GM18502 (cell line): ENCODE results near the gene PDE4D.
"Not testable (repeated sequence)": the region's sequence is repeated elsewhere in the genome, so short reads cannot be mapped to it uniquely, and the experiment has no call there.

Experiments used
- ATAC-seq: cut with Tn5 transposase; IDR thresholded peaks from one replicate; pipeline ENCODE4 v1.9.1; 2021; ENCODE audit warnings: mild to moderate bottlenecking; ENCODE audit not compliant: unreplicated experiment, poor library complexity

PDE4D gene

DNA sequence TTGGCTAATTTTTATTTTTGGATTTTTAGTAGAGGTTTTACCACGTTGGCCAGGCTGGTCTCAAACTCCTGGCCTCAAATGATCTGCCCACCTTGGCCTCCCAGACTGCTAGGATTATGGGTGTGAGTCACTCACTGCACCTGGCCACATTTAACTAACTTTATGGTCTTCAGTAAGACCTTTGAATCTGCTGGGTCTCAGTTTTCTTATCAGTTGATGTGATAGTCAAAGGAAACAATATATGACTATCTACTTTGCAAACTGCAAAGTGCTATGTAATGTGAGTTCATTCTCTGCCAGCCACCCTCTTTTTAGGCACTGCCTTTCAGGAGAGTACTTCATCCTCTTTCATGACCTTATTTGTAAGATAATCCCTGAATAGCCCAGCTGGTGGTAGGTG lies 474.7 kb downstream of the PDE4D start:
- no peak for ATAC-seq

DNA sequence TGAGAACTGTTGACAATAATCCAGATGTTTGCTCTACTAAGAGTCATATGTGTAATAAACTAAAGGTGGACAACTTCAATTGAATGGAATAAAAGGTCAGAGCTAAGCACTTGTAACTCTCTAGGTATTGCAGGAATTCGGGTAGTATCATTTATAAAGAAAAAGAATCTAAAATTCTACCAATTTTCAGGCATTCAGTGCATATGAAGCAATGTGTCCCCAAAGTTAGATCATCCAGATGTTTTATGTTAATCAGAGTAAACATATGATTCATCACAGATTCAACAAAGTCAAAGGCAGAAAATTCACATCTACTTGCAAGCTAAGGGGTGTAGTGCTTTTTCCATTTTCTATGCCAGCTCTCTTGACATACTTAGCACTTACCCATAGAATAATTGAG lies 477.1 kb downstream of the PDE4D start:
- ATAC-seq = no peak

DNA sequence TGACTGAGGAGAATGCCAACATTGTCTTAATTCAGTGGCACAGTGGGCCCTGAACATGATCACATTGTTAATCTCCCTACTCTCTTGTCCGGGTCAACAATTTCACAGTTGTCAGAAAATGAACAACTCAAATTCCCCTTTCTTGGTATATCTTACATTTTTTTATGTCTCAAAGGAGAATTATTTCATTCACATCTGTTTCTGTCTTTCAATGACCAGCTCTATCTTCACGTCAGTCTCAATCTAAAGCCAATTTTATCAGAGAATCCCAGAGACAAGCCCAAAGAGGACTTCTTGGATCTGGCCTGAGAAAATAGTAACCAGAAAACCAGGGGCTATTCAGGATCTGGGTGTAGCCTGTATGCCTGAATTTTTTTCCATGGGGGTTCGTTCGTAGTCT lies 477.5 kb downstream of the PDE4D start:
- no peak for ATAC-seq

DNA sequence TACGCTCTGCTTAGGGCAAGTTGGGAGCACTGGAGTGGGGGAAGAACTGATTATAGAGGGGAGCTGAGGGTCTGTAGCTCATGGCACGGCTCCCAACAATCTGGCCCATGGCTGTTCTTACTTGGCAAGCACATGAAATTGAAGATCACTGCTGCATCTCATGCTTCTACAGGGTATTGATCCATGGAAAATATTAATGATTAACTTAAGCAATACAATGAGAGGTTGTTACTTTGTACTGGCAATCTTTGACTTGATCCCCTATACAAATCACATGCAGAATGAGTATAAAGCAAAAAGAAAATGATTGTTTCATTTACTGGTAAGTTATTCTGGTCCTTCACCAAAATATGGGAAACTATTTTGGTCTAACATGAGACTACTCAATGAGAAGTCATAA lies 481.1 kb downstream of the PDE4D start:
- no peak for ATAC-seq

DNA sequence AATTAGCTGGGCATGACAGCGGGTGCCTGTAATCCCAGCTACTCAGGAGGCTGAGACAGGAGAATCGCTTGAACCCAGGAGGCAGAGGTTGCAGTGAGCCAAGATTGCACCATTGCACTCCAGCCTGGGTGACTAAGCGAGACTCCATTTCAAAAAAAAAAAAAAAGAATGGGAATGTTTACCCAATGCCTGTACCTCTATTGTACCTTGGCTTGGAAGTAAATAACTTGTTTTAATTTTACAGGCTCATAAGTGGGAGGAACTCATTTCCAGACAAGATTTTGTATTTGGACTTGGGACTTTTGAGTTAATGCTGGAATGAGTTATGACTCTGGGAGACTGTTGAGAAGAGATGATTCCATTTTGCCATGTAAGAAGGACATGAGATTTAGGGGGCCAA lies 484.5 kb downstream of the PDE4D start:
- not testable (repeated sequence) for ATAC-seq

DNA sequence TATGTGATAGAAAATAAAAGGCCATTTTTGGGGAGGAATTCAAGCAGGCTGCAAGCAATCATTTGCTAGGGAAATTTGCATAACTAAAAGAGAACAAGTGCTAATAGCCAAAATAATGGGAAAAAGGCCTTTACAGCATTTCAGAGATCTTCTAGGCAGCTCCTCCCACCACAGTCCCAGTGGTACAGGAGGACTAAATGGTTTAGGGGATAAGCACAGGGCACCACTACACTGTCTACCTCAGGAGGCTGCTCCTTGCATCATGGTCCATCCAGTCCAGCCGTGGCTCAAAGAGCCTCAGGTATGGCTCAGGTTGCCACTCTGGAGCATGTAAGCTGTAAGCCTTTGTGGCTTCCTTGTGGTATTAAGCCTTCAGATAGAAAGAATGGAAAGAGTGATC lies 485.6 kb downstream of the PDE4D start:
- no peak for ATAC-seq

DNA sequence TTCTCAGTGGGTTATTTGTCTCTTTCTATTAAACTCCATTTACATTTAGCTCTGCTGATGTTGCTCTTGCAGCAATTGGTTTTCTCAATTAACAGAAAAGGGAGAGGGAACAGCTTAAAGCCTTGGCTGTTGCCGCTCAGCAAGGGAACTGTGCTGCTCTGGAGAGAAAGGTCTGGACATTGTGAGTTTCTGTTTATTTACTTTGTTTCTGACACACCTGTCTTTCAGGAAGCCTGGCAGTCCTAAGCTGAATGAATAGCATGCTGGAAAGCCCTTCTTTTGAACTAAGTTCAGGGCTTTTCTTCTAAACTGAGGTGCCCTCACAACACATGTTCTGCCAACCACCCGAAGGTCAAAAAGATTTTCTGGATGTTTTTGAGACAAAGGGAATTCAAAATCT lies 491.9 kb downstream of the PDE4D start:
- no peak for ATAC-seq

DNA sequence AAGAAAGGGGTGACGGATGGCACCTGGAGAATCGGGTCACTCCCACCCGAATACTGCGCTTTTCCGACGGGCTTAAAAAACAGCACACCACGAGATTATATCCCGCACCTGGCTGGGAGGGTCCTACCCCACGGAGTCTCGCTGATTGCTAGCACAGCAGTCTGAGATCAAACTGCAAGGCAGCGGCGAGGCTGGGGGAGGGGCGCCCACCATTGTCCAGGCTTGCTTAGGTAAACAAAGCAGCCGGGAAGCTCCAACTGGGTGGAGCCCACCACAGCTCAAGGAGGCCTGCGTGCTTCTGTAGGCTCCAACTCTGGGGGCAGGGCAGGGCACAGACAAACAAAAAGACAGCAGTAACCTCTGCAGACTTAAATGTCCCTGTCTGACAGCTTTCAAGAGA lies 498.6 kb downstream of the PDE4D start:
- ATAC-seq = not testable (repeated sequence)

DNA sequence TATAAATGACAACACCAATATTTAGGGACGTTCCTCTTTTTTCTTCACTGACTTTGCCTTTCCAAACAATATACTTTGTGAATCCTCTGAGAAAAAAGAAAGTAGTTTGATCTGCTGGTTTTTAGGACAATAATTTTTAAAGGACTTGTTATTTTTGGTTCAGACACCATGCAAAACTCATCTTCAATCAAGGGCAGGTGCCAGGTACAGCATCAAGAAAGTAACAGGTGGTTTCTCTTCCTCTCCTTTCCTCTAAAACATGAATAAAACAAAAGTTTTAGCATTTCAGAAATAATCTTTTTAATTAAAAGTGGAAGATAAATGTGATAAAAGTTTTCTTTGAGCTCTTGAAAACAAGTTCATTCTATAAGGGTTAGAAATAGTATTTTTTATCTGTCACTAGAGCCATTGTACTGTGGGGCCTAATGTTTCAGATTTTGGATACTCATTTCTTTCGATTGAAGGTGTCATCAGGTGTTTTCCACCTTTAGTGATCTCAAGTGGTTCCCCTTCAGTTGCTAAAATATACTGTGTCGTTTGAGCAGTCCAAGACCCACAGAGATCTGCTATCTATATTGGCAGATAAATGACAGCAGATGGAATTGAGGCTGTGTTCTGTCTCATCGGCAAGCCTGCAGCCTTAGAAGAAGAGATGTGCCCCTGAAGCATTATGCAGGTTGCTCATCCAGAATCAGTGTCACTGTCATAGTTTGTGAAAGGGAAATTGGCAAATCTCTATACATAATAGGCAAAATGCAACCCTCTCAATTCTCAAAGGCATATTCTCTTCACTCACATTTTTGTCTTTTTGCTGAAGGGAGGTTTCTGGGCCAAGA lies 499.7 kb downstream of the PDE4D start:
- no peak for ATAC-seq

DNA sequence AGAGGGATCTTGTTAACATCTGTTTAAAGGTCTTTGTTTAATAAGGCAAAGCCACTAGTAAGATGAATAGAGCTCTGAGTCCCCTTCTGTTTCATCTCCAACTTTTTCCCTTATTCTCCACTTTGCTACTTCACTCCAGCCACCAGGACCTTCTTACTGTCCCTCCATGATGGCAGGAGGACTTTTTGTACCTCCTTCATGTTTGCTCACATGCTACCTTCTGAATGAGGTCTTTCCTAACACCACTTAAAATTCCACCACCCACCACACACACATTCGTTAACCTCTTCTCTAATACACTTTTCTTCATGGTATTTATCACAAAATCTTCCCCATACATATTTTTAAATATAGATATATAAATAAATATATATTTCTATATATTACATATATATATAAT lies 501.9 kb downstream of the PDE4D start:
- no peak for ATAC-seq

DNA sequence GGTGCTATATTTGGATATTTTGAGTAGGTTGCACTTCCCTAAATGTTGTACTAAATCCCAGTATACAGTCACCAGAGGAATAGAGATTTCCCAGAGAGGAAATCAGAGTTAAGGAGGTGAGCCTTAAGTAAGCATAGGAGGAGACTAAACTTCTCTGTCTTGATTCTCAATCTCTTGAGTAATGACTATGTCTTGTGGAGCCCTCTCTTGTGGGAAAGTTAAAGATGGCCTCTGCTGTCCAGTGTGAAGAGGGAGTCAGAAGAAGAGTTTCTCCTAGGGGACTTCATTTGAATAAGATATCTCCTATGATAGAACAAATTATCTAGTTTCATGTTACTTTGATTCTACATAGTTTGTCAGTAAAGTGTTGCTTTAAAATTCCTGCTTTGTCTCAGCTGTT lies 502.5 kb downstream of the PDE4D start:
- no peak for ATAC-seq

DNA sequence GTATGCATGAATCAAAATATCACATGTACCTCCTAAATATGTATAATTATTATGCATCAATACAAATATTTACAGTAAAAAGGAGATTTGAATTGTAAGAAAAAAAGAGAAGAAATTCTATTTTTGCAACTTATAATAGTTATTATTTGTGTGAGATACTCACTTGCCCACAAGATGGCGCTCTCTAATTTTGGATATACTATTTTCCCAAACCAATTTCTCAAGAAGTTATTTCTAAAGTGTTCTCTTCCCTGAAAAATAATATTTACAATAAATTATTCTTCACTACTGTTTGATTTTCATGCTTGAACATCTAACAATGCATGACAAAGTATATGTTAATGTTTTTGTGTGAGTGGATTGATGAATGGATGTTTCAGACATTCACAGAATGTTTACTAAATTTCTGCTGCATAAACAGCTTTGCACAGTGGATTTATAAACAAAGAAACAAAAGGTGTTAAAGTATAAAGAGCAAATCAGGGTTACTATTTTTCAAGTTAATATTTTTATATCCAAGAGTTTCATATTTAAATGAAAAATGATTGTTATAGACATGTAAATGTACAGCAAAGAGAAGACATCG lies 503.4 kb downstream of the PDE4D start:
- ATAC-seq = no peak

DNA sequence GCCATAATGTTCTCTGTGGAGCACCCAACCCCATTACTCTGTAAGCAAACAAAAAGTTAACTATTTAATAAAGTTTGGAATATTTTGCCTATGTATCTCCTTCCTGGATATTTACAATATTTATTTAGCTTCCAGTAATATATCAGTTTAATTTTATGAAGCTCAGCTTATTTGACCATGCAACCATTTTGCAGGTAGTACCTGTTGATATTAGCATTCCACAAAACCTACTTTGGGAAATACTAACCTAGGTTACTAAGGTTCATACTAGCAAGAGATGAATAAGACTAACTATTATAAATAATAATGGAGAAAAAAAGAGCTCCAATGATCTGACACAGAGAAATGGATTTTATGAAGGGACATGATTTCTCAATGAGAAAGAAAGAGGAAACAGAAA lies 506.4 kb downstream of the PDE4D start:
- ATAC-seq = no peak

DNA sequence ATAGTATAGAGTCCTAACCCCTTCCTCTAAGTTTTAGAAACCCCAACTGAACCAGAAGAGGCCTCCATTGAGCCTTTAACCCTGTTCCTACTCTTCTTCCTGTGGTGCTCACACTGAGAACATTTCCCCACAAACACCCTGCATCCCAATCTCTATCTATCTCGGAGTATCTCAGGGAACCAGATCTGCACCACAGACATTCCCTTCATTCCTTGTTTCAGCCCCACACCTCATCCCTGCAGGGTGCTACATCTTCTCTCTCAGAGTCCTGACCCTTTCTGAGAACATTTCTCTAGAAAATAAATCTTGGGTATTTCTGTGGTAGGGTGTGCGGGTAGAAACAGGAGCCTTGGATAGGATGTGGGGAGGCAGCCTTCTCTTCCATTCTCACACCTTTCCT lies 507.8 kb downstream of the PDE4D start:
- no peak for ATAC-seq

DNA sequence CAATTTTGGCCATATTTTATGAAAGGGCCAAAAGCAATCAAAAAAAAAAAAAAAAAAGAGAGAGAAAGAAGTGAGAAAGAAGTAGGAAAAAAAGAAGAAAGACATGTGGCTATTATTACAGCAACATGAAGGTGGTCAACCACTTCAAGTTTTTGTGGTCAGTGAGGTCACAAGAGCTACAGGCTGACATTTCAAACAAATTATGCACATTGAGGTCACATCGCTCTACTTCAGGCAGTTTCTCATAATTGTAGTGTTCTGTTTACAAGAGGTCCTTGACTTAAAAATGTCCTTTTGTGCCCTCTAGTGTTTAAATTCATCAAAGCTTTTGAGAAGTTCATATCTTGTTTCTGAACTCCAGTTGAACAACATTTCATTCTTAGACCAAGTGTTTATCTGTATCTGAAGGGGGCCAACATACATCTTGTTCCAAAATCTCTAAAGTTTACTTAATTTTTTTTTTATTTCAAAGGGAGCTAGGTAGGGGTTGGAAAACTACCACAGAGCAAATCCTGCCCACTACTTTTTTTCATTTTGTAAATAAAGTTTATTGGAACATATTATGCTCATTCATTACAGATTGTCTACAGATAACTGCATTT lies 513.1 kb downstream of the PDE4D start:
- ATAC-seq = peak; percentile 98

DNA sequence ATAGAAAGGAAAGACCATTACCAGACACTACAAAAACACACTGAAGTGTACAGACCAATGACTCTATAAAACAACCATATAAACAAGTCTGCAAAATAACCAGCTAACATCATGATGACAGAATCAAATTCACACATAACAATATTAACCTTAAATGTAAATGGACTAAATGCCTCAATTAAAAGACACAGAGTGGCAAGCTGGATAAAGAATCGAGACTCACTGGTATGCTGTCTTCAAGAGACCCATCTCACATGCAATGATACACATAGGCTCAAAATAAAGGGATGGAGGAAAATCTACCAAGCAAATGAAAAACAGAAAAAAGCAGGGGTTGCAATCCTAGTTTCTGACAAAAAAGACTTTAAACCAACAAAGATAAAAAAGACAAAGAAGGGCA lies 519.5 kb downstream of the PDE4D start:
- not testable (repeated sequence) for ATAC-seq

DNA sequence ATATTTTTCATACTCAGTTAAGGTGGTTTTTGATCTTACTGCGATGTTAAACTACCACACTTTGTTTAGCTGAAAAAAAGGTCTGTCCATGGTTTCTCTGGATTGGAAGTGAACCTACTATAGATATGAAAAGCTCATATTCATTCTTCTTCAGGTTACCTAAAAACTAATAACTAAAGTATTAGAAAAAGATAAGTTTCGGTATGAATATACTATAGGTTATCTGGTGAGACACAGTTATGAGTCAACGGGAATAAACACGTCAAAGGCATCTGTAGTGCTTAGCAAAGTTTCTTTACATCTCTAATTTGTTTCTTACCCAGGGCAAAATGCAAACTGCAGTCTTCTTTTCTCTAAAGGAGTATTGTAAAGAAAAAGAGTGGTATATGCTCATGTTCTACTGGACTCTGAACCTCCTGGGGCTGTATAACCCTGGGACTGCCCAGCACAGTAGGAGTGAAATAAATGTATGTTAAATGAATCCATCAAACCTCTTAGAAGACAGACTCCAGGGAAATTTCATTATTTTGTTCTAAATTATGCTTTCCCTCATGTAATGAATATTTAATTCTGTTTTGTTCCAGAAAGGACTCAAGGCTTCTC lies 521.9 kb downstream of the PDE4D start:
- no peak for ATAC-seq

DNA sequence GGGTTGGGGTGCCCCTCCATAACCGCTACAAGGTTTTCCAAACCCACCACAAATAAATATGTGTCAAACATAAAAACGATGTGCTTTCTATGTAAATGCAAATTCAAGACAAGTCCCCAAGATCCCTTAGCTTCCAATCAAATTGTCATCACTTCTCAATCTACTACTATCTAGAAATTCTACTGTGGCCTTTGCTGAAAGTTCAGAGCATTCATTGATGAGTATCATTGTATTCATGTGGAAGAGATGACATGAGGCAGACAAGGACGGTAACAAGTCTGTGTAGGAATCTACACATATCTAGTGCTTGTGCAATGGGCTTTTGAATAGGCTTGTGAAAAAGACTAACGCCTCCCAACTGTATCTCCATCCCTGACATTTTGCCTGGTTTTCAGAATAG lies 524.6 kb downstream of the PDE4D start:
- ATAC-seq = no peak

DNA sequence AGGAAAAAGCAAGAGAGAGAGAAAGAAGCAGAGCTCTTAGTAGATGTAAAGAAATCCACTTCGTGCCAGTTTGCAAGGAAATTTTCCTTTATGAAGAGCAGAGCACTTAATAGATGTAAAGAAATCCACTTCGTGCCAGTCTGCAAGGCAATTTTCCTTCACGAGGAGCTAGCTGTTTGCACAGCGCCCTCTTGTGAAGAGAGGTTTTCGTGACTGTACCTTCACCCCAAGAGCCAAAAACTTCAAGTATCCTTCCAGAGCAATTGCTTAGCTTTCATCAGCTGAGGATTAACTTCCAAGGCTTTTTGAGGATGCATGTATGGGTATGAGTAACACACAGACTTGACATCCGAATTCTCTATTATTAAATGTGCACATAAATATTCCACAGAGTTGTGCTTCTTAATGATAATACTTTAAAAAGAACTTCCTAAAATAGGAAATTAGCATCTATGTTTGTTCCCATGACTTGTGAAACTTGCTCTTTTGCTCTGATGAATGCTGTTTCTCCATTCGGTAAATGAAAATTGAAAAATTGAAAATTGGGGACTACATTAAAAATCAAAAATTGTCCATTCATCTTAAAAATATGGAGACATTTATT lies 525.6 kb downstream of the PDE4D start:
- no peak for ATAC-seq

DNA sequence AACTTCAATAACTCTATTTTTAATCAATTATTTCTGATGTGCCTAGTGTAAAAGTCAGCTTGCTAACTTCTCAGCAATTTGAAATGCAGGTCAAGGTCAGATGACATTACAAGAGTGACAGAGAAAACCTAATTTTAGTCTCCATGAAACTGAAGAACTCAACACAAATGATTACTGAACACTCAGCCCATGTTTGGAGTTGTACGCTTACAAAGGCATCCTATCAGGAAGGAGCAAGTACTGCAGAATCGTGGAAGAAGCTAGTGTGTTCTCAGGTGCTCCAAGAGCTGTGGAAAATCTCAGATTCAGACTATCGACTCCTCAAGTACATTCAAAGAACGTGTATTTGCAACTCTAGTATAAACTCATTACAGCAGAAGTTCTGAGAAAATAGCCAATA lies 526.7 kb downstream of the PDE4D start:
- no peak for ATAC-seq

DNA sequence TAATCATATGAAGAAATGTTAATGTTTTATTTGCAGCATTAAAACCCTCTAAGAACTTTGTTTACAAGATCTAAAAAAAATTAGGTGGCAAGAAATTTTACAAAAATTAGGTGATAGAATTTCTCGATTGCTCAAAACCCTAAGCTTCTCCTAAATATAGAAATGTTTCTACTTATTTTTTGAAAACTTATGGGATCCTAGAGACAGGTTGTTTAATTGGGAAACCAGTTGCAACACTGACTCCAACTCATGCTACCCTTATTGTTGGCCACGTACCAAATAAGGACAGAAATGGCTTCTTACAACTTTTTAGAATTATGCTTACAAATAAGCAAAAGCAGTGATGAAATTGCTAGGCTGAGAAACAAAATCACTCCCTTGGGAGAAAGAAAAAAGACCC lies 531.1 kb downstream of the PDE4D start:
- no peak for ATAC-seq
